Suprapubic skin (tissue), 4 donors: ENCODE results near the gene CCNA2. TPM values are rescaled to one million over a fixed set of nuclear protein-coding genes. Genes with fewer than 3 reads are reported as not detected.

Source experiments
- DNase-seq, 2 donors: peaks; one replicate each; pipeline ENCODE4 v3.0.0-alpha.2; 2019; ENCODE audit warnings: low spot score in 2 of 2
- H3K27ac ChIP-seq: fragments of 200-600 bp; sonication (generic); one replicate; pipeline ENCODE4 v1.5.1; 2019
- H3K27me3 ChIP-seq: fragments of 200-600 bp; sonication (generic); one replicate; pipeline ENCODE4 v1.5.1; 2019
- H3K36me3 ChIP-seq: fragments of 200-600 bp; sonication (generic); one replicate; pipeline ENCODE4 v1.5.1; 2019
- H3K4me1 ChIP-seq: fragments of 200-600 bp; sonication (generic); one replicate; pipeline ENCODE4 v1.5.1; 2019
- H3K4me3 ChIP-seq: fragments of 200-600 bp; sonication (generic); one replicate; pipeline ENCODE4 v1.5.1; 2019; ENCODE audit warnings: mild to moderate bottlenecking
- H3K9me3 ChIP-seq: fragments of 200-600 bp; sonication (generic); one replicate; pipeline ENCODE4 v1.5.1; 2019
- EP300 ChIP-seq: sonication (generic); formaldehyde crosslinking; IDR thresholded peaks from one replicate; pipeline ENCODE4 v1.6.1; 2017; ENCODE audit warnings: antibody characterized with exemption
- POLR2A ChIP-seq, 2 donors: fragments of 450-650 bp; IDR thresholded peaks; one replicate each; pipeline ENCODE4 v1.6.1; 2017; ENCODE audit warnings: antibody characterized with exemption in 2 of 2, mild to moderate bottlenecking in 2 of 2, moderate library complexity in 2 of 2
- POLR2AphosphoS5 ChIP-seq, 3 donors: sonication (generic); formaldehyde crosslinking; IDR thresholded peaks; one replicate each; pipeline ENCODE4 v1.6.1; 2017; ENCODE audit warnings: antibody characterized with exemption in 3 of 3
- WGBS: methylation state at CpG from one replicate; pipeline ENCODE4 v1.1.5; 2018; 5-methylcytosine and 5-hydroxymethylcytosine counted together
- total RNA-seq, 4 donors: library from RNA; depleted of rRNA; stranded (reverse); fragments of >200 nt; gene quantifications; one replicate each; pipeline ENCODE4 v1.1.0, GENCODE V29; 2016
- TF ChIP-seq, protein P1 (sequence below), 2 donors: fragments of 200-600 bp in 1 of 2; fragments of 450-650 bp in 1 of 2; sonication (generic) in 1 of 2; IDR thresholded peaks; one replicate each; pipeline ENCODE4 v1.5.1; 2016 to 2019; ENCODE audit warnings: antibody characterized with exemption in 2 of 2, mild to moderate bottlenecking in 1 of 2, moderate library complexity in 1 of 2

CCNA2 gene
- total RNA-seq, 4 donors from 2014 or later, result 4.8 to 8.8 (median 6.1) TPM

DNA sequence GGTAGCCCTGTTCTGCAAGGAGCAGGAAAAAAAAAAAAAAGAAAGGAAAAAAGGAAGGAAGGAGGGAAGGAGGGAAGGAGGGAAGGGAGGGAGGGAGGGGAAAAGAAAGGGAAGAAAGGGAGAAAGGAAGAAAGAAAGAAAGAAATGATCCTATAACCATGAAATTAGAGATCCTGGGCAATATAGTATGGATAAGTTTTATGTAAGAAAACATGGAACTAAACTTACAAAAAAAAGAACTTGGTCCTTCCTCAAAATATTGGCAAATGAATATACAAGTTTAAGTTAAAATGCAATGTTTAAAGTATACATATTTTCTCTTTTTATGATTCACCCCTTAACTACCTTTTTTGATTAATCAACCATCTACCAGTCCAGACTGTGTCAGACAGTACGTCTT is 27.7 kb upstream of the CCNA2 start:
- WGBS, result 98% methylated on average over 1 of the region's 1 CpG
- no peaks in the 10 kb centered on the region for H3K27me3 ChIP-seq
- H3K9me3 ChIP-seq, result no peaks in the 10 kb centered on the region
- no peaks in the 10 kb centered on the region for H3K4me1 ChIP-seq
- H3K4me3 ChIP-seq, result no peak overlapping the region
- no peak for DNase-seq
- TF ChIP-seq EP300 (no peak), POLR2A (IDR thresholded peaks at IDR 0.05) (no peak), POLR2AphosphoS5 (IDR thresholded peaks at IDR 0.05) (no peak)
- TF ChIP-seq, protein P1, sequence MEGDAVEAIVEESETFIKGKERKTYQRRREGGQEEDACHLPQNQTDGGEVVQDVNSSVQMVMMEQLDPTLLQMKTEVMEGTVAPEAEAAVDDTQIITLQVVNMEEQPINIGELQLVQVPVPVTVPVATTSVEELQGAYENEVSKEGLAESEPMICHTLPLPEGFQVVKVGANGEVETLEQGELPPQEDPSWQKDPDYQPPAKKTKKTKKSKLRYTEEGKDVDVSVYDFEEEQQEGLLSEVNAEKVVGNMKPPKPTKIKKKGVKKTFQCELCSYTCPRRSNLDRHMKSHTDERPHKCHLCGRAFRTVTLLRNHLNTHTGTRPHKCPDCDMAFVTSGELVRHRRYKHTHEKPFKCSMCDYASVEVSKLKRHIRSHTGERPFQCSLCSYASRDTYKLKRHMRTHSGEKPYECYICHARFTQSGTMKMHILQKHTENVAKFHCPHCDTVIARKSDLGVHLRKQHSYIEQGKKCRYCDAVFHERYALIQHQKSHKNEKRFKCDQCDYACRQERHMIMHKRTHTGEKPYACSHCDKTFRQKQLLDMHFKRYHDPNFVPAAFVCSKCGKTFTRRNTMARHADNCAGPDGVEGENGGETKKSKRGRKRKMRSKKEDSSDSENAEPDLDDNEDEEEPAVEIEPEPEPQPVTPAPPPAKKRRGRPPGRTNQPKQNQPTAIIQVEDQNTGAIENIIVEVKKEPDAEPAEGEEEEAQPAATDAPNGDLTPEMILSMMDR (IDR thresholded peaks at IDR 0.05), result no peak
- no peak overlapping the region for H3K27ac ChIP-seq
- H3K36me3 ChIP-seq, result peaks cover 42% of the 10 kb centered on the region

- Histone ChIP-seq H3K36me3 (peaks cover 64% of the 10 kb centered on the region), H3K4me3 (no peak overlapping the region), H3K9me3 (no peaks in the 10 kb centered on the region), H3K4me1 (no peaks in the 10 kb centered on the region), H3K27ac (no peak overlapping the region), H3K27me3 (no peaks in the 10 kb centered on the region)
- no peak for DNase-seq
- TF ChIP-seq, protein P1 (IDR thresholded peaks at IDR 0.05), result no peak
- TF ChIP-seq EP300, result no peak
- no peak for TF ChIP-seq POLR2AphosphoS5 (IDR thresholded peaks at IDR 0.05)
- TF ChIP-seq POLR2A (IDR thresholded peaks at IDR 0.05), result no peak
- 85% methylated on average over 6 of the region's 6 CpGs for WGBS
These were observed 23.0 kb upstream of the CCNA2 start for GRCh38 chr4:121846662-121847061.

GRCh38 chr4:121842862-121843261 is 19.2 kb upstream of the CCNA2 start:
- no peak overlapping the region for H3K4me3 ChIP-seq
- no peaks in the 10 kb centered on the region for H3K4me1 ChIP-seq
- no peak for DNase-seq
- no peaks in the 10 kb centered on the region for H3K27me3 ChIP-seq
- no peaks in the 10 kb centered on the region for H3K9me3 ChIP-seq
- 93% methylated on average over 4 of the region's 4 CpGs for WGBS
- TF ChIP-seq POLR2A (IDR thresholded peaks at IDR 0.05), result no peak
- TF ChIP-seq EP300, result no peak
- TF ChIP-seq POLR2AphosphoS5 (IDR thresholded peaks at IDR 0.05), result no peak
- TF ChIP-seq, protein P1 (IDR thresholded peaks at IDR 0.05), result no peak
- no peak overlapping the region for H3K27ac ChIP-seq
- H3K36me3 ChIP-seq, result peaks cover 74% of the 10 kb centered on the region

DNA sequence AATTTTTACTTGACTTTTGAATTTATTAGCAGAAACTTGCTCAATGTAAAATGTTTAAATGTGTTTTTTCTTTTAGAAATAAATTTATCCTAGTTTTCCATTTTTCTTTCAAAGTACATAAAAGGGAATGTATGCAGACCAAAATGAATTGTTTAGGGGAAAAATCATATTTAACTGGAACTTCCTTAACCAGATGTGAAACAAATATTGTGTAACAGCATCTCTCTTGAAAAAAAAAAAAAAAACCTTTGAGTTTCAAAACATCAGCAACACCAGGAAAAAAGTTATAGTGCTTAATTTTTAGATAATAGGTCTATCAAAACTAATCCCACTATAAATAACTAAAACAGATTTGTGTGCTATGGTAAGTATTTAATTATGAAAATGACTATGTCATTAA is 14.5 kb upstream of the CCNA2 start:
- Histone ChIP-seq H3K36me3 (peaks cover 66% of the 10 kb centered on the region), H3K27ac (no peak overlapping the region), H3K9me3 (no peaks in the 10 kb centered on the region), H3K4me1 (no peaks in the 10 kb centered on the region), H3K4me3 (no peak overlapping the region), H3K27me3 (no peaks in the 10 kb centered on the region)
- no peak for DNase-seq
- TF ChIP-seq EP300 (no peak), POLR2AphosphoS5 (IDR thresholded peaks at IDR 0.05) (no peak), POLR2A (IDR thresholded peaks at IDR 0.05) (no peak)
- TF ChIP-seq, protein P1 (IDR thresholded peaks at IDR 0.05), result no peak

DNA sequence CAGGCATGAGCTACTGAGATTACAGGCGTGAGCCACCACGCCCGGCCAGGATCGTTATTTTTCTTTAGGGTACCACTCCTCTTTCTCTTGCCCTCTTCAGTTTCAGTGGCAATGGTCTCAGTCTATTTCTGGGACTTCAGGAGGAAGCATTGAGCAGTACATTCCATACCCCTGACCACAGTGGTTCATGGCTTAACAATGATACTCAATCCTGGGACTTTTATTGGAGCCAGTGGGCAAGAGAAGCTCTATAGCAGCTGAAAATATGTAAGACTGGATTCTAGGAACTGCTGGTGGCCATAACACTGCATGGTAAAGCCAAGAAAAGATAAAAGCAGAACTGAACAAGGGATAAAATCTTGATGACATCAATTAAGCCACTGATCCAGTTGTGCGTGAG is 5.8 kb upstream of the CCNA2 start:
- Histone ChIP-seq H3K9me3 (no peaks in the 10 kb centered on the region), H3K27me3 (no peaks in the 10 kb centered on the region), H3K36me3 (peaks cover 60% of the 10 kb centered on the region), H3K27ac (no peak overlapping the region), H3K4me3 (no peak overlapping the region), H3K4me1 (peaks cover 2% of the 10 kb centered on the region)
- no peak for TF ChIP-seq EP300
- TF ChIP-seq POLR2A (IDR thresholded peaks at IDR 0.05), result no peak
- no peak for TF ChIP-seq POLR2AphosphoS5 (IDR thresholded peaks at IDR 0.05)
- TF ChIP-seq, protein P1 (IDR thresholded peaks at IDR 0.05), result no peak
- no peak for DNase-seq
- WGBS, result 78% methylated on average over 5 of the region's 5 CpGs
